Activated naive CD8-positive, alpha-beta T cell treated with anti-CD3 and anti-CD28 coated beads, Interleukin-2, amount 50 U/mL, for 24 hours (primary cell): Measurements from ENCODE around the gene FCN2.
A peak's percentile ranks its signal among the peaks of the same experiment; 100 is the strongest.

Experiments
- ATAC-seq: fragments of 150-1000 bp; cut with Tn5 transposase; one replicate; pipeline ENCODE4 v1.10.0; 2021
- DNase-seq: peaks from one replicate; pipeline ENCODE4 v3.0.0; 2021
- H3K27ac Mint-ChIP-seq: one replicate; pipeline ENCODE4 v1.8.0; 2021; ENCODE audit warnings: mild to moderate bottlenecking, mixed read lengths
- H3K27me3 Mint-ChIP-seq: one replicate; pipeline ENCODE4 v1.8.0; 2021; ENCODE audit warnings: mixed read lengths
- H3K36me3 Mint-ChIP-seq: one replicate; pipeline ENCODE4 v1.8.0; 2021; ENCODE audit warnings: low read depth, mixed read lengths
- H3K4me1 Mint-ChIP-seq: one replicate; pipeline ENCODE4 v1.8.0; 2021; ENCODE audit warnings: mixed read lengths
- H3K4me3 Mint-ChIP-seq: one replicate; pipeline ENCODE4 v1.8.0; 2021; ENCODE audit warnings: mild to moderate bottlenecking, moderate library complexity, mixed read lengths
- H3K9me3 Mint-ChIP-seq: one replicate; pipeline ENCODE4 v1.8.0; 2021; ENCODE audit warnings: mixed read lengths

FCN2 gene

DNA sequence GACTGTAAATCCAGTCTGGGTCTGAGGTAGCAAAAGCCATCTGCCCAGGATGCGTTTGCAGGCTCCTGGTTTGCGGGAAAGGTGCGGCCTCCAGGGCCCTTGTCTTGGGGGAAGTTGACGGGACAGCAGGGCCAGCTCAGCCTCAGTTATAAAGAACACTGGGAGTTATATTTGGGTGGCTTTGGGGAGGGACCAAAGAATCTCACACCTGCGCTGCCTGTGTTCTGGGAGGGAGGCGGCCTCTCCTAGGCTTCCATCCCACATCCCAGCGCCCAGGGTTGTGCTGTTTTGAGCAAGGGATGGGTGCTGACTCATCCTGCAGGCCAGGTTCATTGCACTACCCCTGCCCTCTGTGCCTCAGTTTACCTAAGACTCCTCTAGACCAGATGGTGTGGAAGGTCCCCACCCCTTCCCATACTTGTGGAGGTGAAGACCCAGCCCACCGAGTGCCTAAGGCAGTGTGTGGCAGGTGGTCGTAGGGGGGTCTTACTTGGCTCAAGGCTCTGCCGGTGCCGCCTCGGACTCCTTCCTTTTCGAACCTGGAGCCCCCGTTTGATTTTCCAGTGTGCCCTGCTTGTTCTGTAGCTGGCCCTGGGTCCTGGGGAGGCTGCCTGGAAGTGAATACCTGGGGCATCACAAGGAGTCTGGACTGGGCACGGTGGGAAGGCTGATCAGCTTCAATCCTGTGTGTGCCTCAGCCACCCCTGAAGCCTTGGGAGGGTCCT lies 39.3 kb upstream of the FCN2 start:
- Mint-ChIP-seq H3K36me3 (no peaks in the 10 kb centered on the region), H3K4me1 (no peaks in the 10 kb centered on the region), H3K27ac (no peak overlapping the region), H3K27me3 (no peaks in the 10 kb centered on the region), H3K9me3 (no peaks in the 10 kb centered on the region), H3K4me3 (no peak overlapping the region)
- ATAC-seq (no peak), DNase-seq (no peak)

DNA sequence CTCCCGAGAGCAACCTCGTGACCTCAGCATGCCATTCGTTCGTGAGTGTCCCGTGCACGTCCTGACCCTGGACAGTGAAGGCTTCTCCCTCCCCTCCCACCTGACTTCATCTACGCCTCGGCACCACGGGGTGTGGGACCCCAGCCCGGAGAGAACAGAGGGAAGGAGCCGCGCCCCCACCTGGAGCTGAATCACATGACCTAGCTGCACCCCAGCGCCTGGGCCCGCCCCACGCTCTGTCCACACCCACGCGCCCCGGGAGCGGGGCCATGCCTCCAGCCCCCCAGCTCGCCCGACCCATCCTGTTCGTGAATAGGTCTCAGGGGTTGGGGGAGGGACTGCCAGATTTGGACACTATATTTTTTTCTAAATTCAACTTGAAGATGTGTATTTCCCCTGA lies 38.3 kb upstream of the FCN2 start:
- DNase-seq (no peak), ATAC-seq (no peak)
- Mint-ChIP-seq H3K36me3 (no peaks in the 10 kb centered on the region), H3K27me3 (no peaks in the 10 kb centered on the region), H3K27ac (no peak overlapping the region), H3K4me1 (no peaks in the 10 kb centered on the region), H3K9me3 (no peaks in the 10 kb centered on the region), H3K4me3 (no peak overlapping the region)

DNA sequence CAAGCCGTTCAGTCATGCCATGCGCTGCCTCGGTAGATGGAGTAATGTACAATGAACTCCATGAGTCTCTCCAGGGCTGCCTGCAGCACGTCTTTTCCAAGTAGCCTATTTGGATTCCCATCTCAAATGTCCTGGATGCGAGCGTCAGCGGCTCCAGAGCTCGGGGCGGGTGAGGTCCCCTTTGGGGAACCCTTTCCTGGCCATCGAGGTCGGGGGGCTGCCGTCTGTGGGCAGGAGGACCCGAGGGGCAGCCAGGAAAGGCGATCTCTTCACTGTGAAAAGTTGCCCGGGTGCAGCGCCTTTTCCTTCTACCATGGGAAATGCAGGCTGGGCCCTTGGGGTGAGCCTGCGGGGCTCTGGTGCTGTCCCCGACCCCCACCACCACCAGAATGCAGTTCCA lies 36.9 kb upstream of the FCN2 start:
- Mint-ChIP-seq H3K4me3 (no peak overlapping the region), H3K27ac (no peak overlapping the region), H3K9me3 (no peaks in the 10 kb centered on the region), H3K27me3 (no peaks in the 10 kb centered on the region), H3K36me3 (no peaks in the 10 kb centered on the region), H3K4me1 (no peaks in the 10 kb centered on the region)
- no peak for DNase-seq
- no peak for ATAC-seq

DNA sequence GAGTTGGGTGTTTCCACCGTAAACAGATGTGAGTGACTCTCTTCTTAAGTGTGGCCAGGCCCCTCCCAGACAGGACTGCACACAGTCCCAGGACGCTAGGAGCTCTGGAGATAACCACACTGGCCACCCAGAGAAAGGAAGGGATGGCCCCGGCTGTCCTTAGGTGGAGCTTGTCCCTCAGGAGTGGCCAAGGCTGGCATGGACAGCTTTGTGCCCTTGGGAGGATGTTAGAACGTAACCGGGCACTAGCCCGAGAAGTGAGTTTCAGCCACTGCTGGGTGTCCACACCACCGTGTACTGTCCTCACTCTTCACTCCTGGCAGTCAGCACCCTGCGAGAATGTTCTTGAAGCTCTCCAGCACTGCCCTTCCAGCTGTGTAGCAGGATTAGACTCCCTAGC lies 35.8 kb upstream of the FCN2 start:
- Mint-ChIP-seq H3K27ac (no peak overlapping the region), H3K27me3 (no peaks in the 10 kb centered on the region), H3K36me3 (no peaks in the 10 kb centered on the region), H3K4me3 (no peak overlapping the region), H3K9me3 (no peaks in the 10 kb centered on the region), H3K4me1 (no peaks in the 10 kb centered on the region)
- DNase-seq (no peak), ATAC-seq (no peak)

DNA sequence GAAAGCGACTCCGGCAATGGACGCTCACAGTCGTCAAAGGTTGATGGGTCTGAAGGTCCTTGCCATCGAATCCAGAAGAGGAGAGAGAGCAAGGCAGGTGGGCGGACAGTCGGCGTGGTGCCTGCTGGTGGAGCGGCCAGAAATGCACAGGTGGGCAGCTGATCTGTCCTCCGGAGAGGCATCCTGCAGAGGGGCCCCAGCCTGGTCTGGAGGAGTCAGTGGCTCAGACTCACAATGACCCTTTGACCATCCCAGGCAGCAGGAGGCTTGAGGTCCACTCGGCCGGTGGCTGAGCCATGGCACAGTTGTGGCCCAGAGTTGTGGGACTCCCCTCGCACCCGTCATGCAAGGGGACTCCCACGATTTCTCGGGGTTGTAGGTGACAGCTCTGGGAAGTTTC lies 34.4 kb upstream of the FCN2 start:
- H3K36me3 Mint-ChIP-seq = no peaks in the 10 kb centered on the region
- no peaks in the 10 kb centered on the region for H3K27me3 Mint-ChIP-seq
- no peaks in the 10 kb centered on the region for H3K4me1 Mint-ChIP-seq
- no peak overlapping the region for H3K27ac Mint-ChIP-seq
- H3K9me3 Mint-ChIP-seq = no peaks in the 10 kb centered on the region
- ATAC-seq = no peak
- DNase-seq = no peak
- H3K4me3 Mint-ChIP-seq = no peak overlapping the region

DNA sequence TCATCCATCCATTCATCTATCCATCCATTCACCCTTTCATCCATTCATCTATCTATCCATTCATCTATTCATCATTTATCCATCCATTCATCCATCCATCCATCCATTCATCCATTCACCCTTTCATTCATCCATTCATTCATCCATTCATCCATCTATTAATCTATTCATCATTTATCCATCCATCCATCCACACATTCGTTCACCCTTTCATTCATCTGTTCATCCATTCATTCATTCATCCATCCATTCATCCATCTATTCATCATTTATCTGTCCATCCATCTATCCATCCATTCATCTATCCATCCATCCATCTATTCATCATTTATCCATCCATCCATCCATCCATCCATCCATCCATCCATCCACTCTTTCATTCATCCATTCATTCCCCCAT lies 33.9 kb upstream of the FCN2 start:
- Mint-ChIP-seq H3K27me3 (no peaks in the 10 kb centered on the region), H3K27ac (no peak overlapping the region), H3K4me3 (no peak overlapping the region), H3K4me1 (no peaks in the 10 kb centered on the region), H3K36me3 (no peaks in the 10 kb centered on the region), H3K9me3 (no peaks in the 10 kb centered on the region)
- DNase-seq = no peak
- ATAC-seq = no peak

DNA sequence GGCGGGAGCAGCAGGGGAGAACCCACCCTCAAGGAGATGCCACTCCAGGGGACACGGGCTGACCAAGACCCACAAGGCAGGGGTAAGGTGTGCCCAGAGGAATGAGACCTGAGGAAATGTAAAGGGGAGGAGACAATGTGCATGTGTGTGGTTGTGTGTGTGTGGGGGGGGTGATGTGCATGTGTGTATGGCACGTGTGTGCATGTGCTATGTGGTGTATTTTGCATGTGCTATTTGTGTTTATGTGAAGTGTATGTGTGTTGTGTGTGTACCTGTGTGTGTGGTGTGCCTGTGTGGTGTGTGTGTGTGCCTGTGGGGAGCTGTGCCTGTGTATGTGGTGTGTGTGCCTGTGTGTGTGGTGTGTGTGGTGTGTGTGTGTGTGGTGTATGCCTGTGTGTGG lies 33.5 kb upstream of the FCN2 start:
- DNase-seq = no peak
- H3K27me3 Mint-ChIP-seq = no peaks in the 10 kb centered on the region
- no peak overlapping the region for H3K4me3 Mint-ChIP-seq
- ATAC-seq = no peak
- H3K4me1 Mint-ChIP-seq = no peaks in the 10 kb centered on the region
- H3K27ac Mint-ChIP-seq = no peak overlapping the region
- H3K9me3 Mint-ChIP-seq = no peaks in the 10 kb centered on the region
- no peaks in the 10 kb centered on the region for H3K36me3 Mint-ChIP-seq

DNA sequence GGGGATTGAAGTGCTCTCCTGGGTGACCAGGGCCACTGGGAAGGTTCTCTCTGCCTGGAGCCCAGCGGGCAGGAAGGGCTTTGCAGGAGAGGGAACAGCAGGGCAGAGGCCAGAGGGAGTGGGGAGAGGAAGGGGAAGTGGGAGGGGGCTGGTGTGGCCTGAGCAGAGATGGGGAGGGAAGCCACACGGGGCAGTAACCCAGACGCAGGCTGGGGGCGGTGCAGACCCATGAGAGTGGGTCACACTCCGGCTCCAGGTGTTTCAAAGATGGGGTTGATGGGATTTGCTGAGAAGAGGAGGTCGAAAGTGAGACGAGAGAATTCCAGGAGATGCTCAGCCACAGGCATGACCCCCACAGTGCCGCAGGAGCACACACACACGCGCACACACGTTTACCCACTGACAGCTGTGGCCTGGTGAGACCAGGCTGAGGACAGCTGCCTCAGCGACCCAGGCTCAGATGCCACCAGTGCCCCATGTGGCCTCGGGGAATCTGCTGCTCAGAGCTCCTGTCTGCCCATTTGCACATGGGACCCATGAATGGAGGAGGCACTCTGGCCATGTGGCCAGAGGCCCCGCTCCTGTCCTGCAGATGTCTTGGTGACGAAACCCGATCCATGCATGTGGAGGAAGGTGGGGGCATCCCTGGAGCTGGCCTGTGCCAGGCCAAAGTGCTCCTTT lies 32.7 kb upstream of the FCN2 start:
- DNase-seq = no peak
- Mint-ChIP-seq H3K4me1 (no peaks in the 10 kb centered on the region), H3K27ac (no peak overlapping the region), H3K4me3 (no peak overlapping the region), H3K36me3 (no peaks in the 10 kb centered on the region), H3K9me3 (no peaks in the 10 kb centered on the region), H3K27me3 (no peaks in the 10 kb centered on the region)
- no peak for ATAC-seq

DNA sequence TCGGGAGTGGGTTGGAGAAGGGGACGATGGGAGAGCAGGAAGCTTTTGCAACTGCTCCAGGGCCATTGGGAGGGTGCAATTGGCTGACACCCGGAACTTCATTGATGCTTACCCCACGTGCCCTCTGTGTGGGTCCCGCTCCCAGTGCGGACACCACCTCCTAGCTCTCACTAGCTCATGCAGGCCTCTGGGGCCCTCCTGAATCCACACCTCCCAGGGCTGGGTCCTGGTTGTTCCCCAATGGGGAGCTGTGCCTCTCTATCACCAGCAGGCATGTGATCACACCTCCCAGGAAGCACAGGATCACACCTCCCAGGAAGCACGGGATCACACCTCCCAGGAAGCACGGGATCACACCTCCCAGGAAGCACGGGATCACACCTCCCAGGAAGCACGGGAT lies 32.1 kb upstream of the FCN2 start:
- no peaks in the 10 kb centered on the region for H3K9me3 Mint-ChIP-seq
- H3K27ac Mint-ChIP-seq = no peak overlapping the region
- no peaks in the 10 kb centered on the region for H3K4me1 Mint-ChIP-seq
- no peak for DNase-seq
- H3K4me3 Mint-ChIP-seq = no peak overlapping the region
- H3K27me3 Mint-ChIP-seq = no peaks in the 10 kb centered on the region
- ATAC-seq = no peak
- no peaks in the 10 kb centered on the region for H3K36me3 Mint-ChIP-seq

DNA sequence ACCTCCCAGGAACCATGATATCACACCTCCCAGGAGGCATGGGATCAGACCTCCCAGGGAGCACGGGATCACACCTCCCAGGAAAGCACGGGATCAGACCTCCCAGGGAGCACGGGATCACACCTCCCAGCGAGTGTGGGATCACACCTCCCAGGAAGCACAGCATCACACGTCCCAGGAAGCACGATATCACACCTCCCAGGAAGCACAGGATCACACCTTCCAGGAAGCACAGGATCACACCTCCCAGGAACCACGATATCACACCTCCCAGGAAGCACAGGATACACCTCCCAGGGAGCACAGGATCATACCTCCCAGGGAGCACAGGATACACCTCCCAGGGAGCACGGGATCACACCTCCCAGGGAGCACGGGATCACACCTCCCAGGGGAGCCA lies 30.0 kb upstream of the FCN2 start:
- H3K4me3 Mint-ChIP-seq = no peak overlapping the region
- H3K4me1 Mint-ChIP-seq = no peaks in the 10 kb centered on the region
- no peak overlapping the region for H3K27ac Mint-ChIP-seq
- H3K36me3 Mint-ChIP-seq = no peaks in the 10 kb centered on the region
- H3K9me3 Mint-ChIP-seq = no peaks in the 10 kb centered on the region
- peaks cover 4% of the 10 kb centered on the region for H3K27me3 Mint-ChIP-seq
- ATAC-seq (no peak), DNase-seq (no peak)

DNA sequence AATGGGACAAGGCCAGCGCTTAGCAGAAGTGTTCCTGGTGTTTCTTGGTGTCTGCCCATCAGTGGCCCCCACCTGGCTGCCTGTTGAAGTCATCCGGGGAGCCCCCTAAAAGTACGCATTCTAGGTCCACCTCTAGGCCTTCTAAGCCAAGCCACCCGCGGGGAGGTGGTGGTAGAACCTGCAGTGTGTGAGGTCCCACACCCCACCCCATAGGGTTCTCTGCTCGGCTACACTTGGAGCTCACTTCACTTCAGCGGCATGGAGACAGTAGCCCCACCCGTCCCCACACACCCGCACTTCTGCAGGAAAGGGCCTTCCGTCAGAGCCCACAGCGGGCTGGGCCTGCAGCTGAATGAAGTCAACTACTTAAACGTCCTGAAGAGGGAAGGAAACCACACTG lies 29.6 kb upstream of the FCN2 start:
- H3K4me1 Mint-ChIP-seq = no peaks in the 10 kb centered on the region
- no peak overlapping the region for H3K4me3 Mint-ChIP-seq
- ATAC-seq (peak; percentile 36), DNase-seq (no peak)
- no peak overlapping the region for H3K27ac Mint-ChIP-seq
- H3K36me3 Mint-ChIP-seq = no peaks in the 10 kb centered on the region
- peaks cover 8% of the 10 kb centered on the region for H3K27me3 Mint-ChIP-seq
- H3K9me3 Mint-ChIP-seq = no peaks in the 10 kb centered on the region

DNA sequence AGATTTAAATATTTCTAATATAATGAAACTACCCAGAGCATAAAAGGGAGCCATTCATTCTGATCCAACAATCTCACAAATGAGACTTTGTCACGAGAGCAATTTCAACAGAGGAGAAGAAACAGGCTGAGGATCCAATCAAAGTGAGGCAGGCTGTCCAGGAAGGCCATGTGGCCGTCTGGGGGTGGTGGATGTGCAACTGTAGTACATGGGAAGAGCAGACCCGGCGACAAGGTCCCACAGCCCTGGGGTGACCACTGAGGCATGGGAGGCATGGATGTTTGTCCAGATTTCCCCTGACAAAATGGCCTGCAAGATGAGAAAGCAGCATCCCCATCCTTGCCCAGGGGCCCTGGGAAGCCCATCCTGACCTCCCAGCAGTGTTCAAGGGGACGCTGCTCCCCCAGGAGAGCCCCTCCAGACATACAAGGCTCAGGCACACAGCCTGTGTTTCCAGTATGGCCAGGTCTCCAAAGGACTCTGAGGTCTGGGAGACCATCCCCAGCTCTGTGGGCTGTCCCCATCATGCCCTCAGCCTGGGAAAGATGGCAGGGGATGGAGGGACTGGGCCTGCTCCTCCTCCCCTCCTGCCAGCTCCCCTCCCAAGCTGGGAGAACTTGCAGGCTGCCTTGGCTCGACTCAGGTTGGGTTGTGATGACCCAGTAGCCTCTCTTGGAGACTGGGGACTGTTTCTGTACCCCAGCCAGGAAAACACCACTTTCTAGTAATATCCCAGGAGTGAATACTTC lies 27.5 kb upstream of the FCN2 start:
- no peaks in the 10 kb centered on the region for H3K36me3 Mint-ChIP-seq
- peaks cover 16% of the 10 kb centered on the region for H3K27me3 Mint-ChIP-seq
- H3K9me3 Mint-ChIP-seq = peaks cover 4% of the 10 kb centered on the region
- no peak overlapping the region for H3K27ac Mint-ChIP-seq
- no peak for DNase-seq
- ATAC-seq = no peak
- peaks cover 5% of the 10 kb centered on the region for H3K4me1 Mint-ChIP-seq
- no peak overlapping the region for H3K4me3 Mint-ChIP-seq

DNA sequence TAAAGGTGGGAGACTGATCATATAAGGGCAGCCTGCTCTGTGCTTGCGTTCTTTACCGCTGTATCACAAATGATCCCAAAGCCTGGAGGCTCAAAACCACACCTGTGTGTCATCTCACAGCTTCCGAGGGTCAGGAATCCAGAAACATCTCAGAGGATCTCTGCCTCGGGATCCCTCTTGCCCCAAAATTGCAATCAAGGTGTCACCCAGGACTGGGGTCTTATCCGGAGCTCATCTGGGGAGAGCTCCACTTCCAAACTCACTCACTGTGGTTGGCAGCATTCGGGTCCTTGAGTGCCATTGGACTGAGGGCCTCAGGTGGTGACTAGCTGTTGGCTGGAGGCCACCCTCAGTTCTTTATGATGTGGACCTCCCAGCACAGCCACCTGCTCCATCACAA lies 26.7 kb upstream of the FCN2 start:
- no peak overlapping the region for H3K4me3 Mint-ChIP-seq
- peaks cover 12% of the 10 kb centered on the region for H3K4me1 Mint-ChIP-seq
- peaks cover 4% of the 10 kb centered on the region for H3K9me3 Mint-ChIP-seq
- no peak for DNase-seq
- H3K36me3 Mint-ChIP-seq = no peaks in the 10 kb centered on the region
- no peak overlapping the region for H3K27ac Mint-ChIP-seq
- peaks cover 16% of the 10 kb centered on the region for H3K27me3 Mint-ChIP-seq
- no peak for ATAC-seq

DNA sequence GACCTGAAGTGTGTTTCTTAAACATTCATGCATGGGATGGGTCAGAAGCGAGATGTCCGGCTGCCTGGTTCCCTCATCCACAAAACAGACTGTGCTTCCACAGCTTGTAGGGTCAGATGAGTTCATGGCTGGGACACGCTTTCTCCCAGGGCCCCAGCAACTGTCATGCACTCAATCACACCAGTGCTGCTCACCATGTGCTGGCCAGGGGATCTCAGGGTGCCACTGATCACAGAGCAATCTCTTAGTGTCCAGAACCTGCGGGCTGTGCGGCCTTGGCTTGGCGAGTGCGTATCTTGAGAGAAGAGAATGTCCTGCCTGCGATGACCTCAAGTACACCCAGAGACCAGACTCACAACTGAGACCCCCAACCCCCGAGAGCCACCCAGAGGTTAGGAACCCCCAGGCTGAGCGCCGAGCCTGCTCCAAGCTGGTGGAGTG lies 26.0 kb upstream of the FCN2 start:
- Mint-ChIP-seq H3K27me3 (peaks cover 16% of the 10 kb centered on the region), H3K4me3 (no peak overlapping the region), H3K4me1 (peaks cover 12% of the 10 kb centered on the region), H3K36me3 (no peaks in the 10 kb centered on the region), H3K27ac (no peak overlapping the region), H3K9me3 (peaks cover 4% of the 10 kb centered on the region)
- ATAC-seq (no peak), DNase-seq (no peak)

DNA sequence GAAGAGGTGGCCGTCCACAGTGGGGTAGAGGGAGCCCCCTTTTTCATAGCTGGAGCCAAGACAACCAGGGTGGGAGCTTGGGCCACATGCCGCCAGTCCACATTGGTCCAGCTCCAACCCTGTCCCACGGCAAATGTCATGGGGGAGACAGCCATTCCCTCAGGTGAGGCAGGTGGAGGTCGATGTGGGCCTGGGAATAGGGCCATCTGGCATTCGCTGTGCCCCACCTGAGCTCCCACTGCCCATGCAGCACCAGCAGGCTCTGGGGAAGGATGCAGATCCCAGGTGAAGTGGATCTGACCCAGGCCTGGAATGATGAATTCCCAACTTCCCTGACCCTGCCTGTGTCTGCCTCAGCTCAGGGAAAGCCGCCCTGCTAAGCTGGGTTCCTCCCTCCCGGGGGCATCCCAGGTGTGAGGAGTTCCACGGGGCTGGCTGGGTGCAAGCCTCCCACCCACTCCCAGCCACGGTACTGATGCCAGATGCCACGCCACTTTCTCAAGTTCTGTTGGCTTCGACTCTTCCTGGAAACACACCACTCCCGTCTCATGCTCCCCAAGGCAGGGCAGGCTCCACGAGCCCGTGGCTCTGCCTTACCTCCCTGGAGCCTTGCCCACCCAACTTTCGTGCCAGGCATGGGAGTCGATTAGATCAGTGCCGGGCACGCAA lies 25.2 kb upstream of the FCN2 start:
- no peak overlapping the region for H3K4me3 Mint-ChIP-seq
- DNase-seq (no peak), ATAC-seq (no peak)
- H3K27me3 Mint-ChIP-seq = peaks cover 16% of the 10 kb centered on the region
- peaks cover 12% of the 10 kb centered on the region for H3K4me1 Mint-ChIP-seq
- H3K36me3 Mint-ChIP-seq = no peaks in the 10 kb centered on the region
- H3K9me3 Mint-ChIP-seq = peaks cover 4% of the 10 kb centered on the region
- no peak overlapping the region for H3K27ac Mint-ChIP-seq
